DMS153 treated with DMSO at 0.1 percent for 48 hours (cell line): ENCODE measurements around the gene CDH4.
"Not testable (repeated sequence)": the region's sequence is repeated elsewhere in the genome, so short reads cannot be mapped to it uniquely, and the experiment has no call there.

Experiments used
- DNase-seq: peaks from one replicate; lab custom pipeline; 2025; ENCODE audit not compliant: unreplicated experiment; lab: John Stamatoyannopoulos, UW

Gene CDH4

DNA sequence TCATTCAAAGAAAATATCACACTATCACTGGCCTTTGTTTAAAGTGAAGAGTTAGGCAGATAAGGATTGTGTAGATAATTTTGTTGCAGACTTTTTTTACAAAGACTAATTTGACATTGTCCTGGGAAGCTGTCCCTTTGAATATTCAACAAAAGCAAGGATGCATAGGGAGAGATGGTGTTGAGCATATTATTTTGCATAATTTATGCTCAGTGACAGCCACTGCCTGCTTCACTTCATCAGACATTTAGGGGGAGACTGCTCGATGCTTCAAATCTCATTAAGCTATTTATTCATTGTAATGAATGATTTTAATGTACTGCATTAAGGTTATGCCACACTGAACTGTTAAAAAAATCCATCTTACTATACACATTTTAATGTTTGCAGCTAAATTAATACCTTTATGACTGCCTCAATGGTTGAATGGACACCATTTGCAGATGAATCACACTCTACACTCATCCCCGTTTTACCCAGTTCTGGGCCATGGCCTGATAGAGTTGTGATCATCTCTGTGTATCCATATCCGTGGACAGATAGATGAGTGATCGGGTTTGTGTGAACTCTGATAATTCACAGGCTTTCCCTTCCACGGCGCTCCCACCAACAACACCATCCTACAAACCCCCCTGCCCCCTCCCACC lies 128.0 kb downstream of the CDH4 start:
- DNase-seq, result no peak

DNA sequence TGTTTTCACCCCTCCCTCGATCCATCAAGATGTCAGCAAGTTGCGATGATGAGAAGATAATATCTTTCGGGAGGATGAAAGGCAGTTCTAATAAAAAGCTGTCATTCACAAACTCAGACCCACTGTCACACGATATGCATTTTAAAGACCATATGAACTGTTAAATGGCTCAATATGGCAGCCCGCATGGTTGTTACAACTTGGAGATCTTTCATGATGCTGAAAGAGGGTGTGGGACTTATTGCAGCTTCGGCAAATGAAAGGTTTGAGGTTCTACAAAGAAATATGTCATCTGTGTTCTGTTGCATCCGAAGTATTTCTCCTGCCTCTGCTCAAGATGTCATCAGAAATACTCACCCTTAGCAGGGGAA lies 128.5 kb downstream of the CDH4 start:
- no peak for DNase-seq

DNA sequence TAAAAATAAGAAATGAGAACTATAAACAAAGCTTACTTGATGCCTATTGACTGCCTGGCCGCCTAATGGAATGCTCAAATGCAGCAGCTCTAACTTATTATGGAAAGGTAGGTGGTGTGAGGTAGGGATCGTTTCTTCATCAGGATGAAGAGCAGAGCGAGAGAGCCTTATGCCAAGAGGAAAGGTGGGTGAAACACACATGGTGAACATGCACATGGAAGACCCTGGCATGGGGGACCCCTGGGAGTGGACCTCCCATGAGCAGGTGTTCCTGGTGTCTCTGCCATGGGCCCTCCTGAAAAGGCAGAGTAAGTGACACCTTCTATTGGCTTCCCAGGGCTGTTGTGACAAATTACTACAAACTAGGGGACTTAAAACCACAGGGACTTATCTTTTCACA lies 130.1 kb downstream of the CDH4 start:
- no peak for DNase-seq

DNA sequence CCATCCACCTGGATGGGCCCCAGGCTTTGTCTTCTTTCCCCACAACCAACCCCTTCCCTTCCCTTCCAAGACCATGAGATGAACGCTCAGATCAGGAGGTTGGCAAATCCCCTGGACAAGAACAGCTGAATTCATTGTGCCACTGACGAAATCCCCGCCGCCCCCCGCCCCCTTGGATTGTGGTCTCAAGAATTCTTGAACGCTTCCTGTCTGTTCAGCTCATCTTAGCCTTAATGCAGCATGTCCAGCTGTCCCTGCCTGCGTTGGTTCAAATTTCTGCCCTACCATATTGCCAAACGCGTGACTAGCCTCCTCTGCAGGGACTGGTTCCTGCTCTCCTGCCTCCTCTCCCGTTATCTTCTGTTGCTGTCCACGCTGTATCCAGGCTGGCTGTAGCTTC lies 133.2 kb downstream of the CDH4 start:
- no peak for DNase-seq

DNA sequence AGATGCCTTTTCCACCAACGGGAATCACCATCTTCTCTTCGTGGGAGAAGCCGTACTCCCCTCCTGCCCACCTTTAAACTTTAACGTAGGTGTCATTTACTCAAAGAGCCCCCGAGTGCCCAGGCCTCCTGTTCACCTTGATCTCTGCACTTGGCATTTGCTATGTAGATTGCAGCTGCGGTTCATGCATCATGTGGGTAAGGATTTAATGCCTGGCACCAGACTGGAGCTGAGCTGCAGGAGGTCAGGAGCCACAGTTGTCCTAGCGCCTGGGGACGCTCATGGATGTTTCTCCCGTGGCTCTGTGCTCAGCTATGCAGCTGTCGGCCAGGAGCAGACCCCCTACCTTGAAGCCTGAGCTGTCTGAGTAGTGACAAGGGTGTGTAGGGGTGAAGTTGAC lies 133.7 kb downstream of the CDH4 start:
- no peak for DNase-seq

DNA sequence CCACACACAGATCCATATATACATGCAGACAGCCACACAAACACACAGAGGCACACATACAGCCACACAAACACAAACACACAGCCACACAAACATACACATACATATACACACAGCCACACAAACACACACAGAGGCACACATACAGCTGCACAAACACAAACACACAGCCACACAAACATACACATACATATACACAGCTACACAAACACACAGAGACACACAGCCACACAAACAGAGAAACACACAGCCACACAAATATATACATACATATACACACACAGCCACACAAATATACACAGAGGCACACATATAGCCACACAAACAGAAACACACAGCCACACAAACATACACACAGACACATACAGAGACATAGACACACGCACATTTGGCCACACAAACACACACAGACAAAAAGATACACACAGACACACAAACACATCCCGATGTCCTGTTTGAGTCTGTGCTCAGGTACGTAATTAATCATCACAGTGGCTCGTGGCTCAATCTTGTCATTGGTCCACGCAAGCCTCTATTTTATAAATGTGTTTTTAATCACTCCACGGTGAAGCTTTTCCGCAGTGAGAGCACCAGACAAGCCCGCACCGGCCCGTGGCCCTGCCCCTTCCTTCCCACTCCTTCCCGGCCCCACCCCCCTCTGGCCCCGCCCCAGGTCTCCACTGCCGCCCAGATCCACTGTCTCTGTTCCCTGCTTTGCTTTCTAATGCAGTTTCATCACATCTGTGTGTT lies 135.3 kb downstream of the CDH4 start:
- peak; percentile 20 for DNase-seq

DNA sequence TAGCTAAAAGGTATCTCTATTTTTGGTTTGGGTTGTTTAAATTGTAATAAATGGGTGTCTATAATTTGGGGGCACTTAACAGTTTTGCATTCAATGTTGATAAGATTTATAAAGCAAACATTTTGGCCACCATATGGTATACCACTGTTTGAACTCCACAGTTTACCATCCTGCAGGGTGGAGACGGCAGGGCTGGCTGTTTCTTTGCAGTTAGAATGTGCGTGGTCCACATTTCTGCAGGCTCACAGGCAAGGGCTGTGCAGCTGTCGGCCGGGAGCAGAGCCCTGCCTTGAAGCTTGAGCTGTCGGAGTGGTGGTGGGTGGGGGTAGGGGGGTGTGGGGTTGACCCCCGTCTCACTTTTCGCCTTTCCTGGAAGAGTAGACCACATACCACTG lies 135.9 kb downstream of the CDH4 start:
- no peak for DNase-seq

DNA sequence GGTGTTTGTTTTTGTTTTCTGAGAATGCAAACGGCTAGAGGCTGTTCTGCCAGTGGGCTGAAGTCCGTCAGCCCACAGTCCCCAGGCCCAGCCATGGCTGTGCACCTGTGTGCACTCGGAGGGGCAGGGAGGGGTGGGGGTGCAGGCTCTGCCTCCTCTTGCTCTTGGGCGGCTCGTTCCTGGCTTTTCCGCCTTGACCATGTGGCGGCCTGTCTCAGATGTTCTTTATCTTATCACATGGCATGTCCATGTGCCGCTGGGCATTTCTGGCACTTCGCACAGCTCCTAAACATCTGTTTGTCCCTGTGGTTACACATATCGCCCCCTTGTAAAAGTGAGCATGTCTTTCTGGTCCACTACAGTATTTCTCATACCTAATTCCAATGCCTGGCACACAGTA lies 137.0 kb downstream of the CDH4 start:
- no peak for DNase-seq

DNA sequence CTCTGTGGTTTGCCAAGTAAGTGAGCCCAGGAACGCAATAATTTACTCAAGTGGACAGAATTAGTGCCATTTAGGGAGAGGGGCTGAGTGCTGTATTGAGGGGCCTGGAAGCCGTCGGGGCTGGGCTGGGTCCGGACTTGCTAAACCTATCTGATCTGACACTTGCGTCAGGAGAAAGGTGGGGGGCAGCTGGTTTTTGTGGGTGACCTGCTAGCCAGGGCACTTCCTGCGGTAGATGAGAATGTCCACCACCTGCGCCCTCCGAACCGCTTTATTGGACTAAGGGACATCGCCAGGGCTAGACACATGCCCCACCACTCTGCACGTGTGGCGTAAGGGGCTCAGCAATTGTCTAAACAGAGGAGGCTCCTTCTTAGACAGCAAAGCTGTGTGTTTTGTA lies 139.1 kb downstream of the CDH4 start:
- no peak for DNase-seq

DNA sequence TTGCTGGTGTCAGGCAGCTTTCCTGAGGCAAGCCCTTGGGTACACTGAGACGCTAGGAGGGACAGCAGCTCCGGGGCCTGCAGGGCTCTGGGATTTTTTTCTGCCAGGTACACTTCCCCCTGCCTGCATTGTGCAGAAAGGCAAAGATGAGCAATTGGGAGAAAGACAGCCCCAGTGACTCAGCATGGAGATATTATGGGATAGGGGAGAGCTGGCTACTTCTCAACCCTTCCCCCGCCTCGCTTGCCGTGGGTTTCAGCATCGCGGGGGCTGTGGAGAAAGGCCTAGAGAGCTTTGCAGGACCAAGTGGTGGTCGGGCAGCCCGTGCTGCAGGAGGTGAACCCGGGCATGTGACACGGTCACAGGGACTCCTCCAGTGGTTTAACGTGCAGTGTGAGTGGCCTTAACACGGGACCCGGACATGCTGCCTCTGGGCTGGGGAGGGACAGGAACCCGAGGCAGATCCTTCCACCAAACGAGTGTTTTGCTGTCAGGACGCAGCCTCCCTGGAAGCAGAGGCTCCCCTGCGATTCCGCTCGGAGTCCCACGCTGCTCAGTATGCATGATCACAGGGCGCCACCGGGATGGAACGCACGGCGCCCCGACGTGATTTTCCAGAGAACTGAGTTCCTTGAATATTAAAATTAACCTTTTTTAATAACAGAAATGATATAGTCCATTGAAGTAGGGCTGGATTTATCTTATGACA lies 139.9 kb downstream of the CDH4 start:
- DNase-seq, result no peak

DNA sequence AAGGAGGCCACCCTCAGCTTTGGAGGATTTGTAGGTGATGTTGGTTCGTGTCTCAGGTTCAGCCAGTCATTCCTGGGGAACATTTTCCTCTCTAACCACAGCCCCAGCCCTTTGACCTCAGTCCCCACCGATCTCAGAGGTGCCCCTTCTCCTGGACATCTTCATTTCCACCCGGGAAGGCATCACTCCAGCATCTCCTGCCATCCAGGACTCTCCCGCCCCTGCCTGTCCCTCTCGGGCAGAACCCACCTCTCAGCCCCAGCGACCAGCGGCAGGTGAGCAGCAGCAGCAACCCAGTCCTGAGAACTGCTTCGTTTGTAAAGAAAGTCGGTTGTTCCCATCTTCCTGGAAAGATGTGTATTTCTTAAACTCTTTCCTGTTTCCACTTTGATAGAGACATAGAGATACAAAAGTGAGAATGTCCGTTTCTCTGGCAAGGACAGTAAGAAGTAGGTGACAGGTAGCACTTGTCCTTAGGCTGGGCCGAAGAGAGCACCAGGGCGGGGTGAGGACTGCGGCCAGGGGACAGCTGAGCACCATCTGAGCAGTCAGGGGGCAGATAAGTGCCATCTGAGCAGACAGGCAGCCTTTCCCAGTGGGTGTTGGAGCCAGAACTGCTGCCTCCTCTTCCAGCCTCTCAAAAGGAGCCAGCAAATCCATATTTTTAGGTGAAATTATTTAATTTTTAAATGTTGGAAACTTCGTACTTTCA lies 142.2 kb downstream of the CDH4 start:
- no peak for DNase-seq

DNA sequence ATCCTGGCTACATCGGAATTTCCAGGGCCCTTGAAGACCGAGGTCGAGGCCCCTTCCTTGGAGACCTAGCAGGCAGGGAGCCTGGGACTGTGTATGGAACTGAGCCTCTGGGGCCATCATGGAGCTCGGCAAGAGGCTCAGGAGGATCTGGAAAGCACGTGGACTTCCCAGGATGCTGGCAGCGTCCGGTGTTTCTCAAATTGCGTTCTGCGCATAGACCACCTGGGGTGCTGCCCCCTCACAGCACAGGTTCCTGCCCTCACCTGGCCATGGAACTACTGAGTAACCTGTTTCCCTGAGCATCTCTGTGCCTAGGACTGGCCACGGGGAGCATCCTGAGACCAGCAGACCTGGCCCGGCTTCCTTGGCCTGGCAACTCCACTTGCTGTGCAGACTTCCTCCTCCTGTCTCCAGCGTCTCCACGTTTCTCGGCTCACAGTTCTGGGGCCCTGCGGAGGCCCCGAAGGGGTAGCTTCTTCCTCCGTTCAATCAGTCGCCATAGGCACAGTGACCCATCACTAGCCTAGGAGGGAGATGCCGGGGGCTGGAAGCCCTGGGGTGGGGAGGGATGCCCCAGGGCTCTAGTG lies 144.3 kb downstream of the CDH4 start:
- DNase-seq, result no peak

DNA sequence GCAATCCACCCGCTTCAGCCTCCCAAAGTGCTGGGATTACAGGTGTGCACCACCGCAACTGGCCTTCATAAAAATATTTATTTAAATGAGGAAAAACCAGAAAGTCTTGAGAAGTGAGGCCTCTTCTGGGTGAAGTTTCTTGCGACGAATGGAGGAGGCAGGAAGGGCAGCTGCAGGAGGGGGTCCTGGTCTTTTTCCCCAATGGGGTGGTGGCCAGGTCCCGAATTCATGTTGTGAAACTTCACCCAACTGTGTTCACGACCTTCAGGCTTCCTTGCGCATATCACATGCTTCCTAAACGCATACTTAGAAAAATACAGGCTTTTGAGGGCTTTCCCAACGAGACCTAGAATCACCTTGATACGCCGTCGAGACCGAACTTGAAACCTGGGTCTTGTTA lies 145.1 kb downstream of the CDH4 start:
- DNase-seq, result no peak

DNA sequence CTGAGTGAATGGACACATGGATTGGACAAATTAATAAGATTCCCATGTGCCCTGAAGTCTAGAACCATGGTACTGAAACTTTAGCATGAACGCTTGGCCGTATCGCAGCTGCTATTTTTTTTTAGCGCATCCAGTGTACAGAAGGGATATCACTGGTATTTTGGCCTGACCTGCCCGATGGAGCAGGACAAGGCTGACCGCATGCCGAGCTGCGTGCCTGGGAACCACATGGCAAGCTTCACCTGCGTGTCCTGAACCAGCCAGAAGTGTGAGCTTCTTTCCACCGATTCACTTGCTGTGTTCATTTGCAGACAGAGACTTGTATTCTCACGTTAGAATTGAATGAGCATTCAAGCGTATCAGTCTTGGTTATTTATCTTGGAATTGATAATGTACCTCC lies 145.7 kb downstream of the CDH4 start:
- no peak for DNase-seq

DNA sequence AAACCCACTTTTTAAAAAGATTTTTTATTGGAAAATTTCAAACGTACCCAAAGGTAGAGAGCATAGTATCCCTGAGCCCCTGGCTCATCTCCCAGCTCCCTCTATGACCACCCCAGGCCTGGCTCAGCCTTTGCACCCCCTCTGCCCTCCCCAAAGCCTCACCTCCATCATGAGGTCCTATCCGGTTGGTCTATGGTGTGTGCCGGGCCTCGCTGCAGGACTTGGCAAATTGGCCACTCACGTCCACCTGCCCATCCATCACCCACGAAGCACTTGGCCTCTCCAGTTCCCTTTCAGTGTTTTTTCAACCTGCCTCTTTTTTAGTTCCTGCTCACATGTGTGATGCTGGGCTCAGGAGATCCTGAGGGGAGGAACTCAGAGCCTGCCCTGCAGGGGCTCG lies 147.4 kb downstream of the CDH4 start:
- no peak for DNase-seq

DNA sequence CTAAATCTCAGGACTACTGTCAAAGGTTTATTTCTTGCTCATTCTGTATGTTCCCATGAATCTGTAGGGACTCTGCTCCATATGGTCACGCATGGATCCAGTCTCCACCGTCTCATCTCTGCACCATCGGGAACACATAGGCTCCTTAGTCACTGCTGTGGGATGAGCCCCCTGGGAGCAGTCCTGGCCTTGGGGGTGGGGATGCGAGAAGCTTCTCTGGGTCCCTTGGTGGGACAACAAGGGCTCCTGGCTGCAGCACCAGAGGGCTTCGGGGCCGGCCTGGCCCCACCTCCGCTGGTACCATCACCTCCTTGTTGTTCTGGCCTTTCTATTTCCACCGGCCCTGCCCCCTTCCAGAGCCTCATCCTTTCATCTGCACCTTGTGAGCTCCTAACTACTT lies 148.4 kb downstream of the CDH4 start:
- no peak for DNase-seq

DNA sequence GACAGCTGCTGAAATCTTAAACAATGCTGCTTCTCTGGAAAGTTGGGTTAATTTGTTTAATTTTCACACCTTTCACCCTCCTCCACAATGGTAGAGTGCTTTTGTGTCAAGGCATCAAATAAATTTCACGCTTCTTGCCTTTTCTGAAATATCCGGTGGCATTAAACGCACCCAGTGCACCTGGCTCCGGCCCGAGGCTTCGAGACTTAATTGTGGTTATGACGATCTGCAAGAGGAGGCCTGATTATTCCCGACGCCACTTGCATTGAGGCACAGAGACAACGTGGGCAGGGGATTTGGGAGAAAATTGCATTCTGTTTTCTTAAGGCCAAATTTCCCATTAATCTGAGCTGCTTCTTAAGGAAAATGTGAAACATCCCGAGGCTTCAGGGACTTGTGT lies 152.2 kb downstream of the CDH4 start:
- DNase-seq, result no peak

DNA sequence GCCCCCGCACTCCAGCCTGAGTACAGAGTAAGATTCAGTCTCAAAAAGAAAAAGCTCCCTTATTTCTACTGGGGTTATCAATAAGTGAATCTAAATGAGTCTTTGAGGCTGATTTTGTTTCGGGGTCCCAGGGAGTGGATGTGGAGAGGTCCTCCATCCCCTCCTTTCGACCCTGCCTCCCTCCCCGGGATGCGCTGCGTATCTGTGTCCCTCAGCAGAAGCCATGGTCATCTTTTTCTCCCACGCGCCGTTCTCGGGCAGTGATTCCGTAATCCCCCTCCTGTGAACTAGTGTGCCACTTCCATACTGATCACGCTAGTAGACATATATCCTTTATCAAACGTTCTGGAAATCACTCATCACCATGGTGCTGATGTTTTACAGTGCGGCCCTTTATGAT lies 152.9 kb downstream of the CDH4 start:
- no peak for DNase-seq

DNA sequence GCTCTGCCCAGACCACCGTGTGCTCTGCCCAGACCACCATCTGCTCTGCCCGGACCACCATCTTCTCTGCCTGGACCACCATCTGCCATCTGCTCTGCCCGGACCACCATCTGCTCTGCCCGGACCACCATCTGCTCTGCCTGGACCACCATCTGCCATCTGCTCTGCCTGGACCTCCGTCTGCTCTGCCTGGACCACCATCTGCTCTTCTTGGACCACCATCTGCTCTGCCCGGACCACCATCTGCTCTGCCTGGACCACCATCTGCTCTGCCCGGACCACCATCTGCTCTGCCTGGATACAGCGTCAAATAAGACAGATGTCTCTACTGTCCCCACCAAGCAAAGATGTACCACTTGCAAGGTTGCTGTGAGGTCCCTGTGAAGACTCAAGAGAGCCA lies 154.7 kb downstream of the CDH4 start:
- not testable (repeated sequence) for DNase-seq

DNA sequence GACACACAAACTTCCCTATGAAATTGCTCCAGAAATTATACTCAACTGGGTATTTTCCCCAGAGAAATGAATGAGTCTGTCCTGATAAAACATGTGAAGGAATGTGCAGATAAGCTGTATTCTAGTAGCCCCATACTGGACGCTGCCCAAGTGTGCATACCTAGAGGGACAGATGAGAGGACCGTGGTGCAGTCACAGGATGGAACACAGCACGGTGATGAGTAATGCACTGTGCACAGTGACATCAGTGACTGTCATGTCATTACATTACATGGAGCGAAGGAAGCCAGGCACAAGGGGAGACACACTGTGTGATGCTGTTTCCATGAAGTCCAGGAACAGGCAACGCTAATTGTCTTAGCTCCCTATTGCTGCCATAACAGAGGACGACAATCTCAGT lies 155.5 kb downstream of the CDH4 start:
- DNase-seq, result no peak

DNA sequence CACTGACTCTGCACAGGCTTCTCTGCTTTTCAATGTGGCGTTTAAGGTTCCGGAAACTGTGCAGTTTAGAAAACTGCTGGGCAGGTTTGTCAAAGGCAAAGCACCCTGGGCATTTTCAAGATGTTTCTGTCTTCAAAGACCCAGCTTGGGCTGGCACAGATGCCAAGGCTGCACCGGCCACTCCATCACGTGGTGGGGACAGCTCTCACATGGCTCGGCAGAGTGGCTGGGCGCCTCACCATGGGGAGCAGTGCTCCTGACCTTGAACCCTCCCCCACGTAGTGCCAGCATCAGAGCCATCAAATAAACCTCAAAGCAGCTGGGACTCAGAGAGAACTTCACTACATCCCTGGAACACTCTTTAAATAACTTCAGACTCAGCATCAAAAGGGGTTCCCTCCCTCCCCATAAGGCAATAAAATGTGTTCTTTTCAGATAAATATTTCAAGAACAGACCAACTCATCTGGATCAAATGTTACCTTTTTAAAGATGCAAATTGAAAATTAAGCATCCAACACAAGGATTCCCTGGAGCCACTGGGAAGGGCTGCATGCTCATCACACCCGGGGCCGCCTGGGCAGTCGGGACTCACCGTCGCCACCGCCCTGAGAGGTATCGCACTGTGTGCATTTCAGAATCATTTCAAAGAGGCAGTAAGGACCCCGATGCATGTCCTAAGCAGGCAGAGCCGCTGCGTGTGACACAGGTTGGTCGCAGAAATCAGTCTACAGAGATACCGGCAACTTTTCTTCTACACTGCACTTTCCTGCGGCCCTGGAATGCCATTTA lies 157.1 kb downstream of the CDH4 start:
- no peak for DNase-seq
